SK-N-SH (cell line): ENCODE data around the gene SPRED3. TPM values are rescaled to one million over a fixed set of nuclear protein-coding genes. Genes with fewer than 3 reads are reported as not detected.

Experiments used
- CTCF ChIA-PET: fragments of 300-600, 350-600 bp; formaldehyde crosslinking; extraction: SDS; loops from one replicate; lab custom pipeline; 2021; lab: Yijun Ruan, JAX
- POLR2A ChIA-PET: fragments of 350-600 bp; sonication (Branson Sonifier 250); formaldehyde crosslinking; extraction: SDS; loops from one replicate; lab custom pipeline; 2020; ENCODE audit warnings: antibody characterized with exemption, inconsistent platforms; lab: Yijun Ruan, JAX
- DNase-seq: peaks from one replicate; pipeline ENCODE4 v3.0.0; 2012
- H2AFZ ChIP-seq: fragments of 200-600 bp; sonication (generic); 2 replicates; pipeline ENCODE4 v1.8.1; 2016; ENCODE audit warnings: antibody characterized with exemption, mild to moderate bottlenecking, low read depth
- H3F3A ChIP-seq: fragments of 200-600 bp; sonication (generic); replicated peaks from 2 replicates; pipeline ENCODE3; 2016; ENCODE audit warnings: antibody characterized with exemption, mild to moderate bottlenecking; ENCODE audit not compliant: insufficient read depth
- H3K27ac ChIP-seq, 2 experiments: fragments of 200-500 bp in 1 of 2; fragments of 200-600 bp in 1 of 2; sonication (Bioruptor generic) in 1 of 2; sonication (generic), shearing (Covaris generic) in 1 of 2; 2 replicates each; pipeline versions ENCODE4 v1.5.1 to v1.6.1; 2014 to 2016; ENCODE audit warnings: low read depth in 2 of 2, inconsistent platforms in 1 of 2, low read length in 1 of 2, mild to moderate bottlenecking in 1 of 2, mixed read lengths in 1 of 2
- H3K27me3 ChIP-seq: fragments of 200-600 bp; sonication (generic), shearing (Covaris generic); 2 replicates; pipeline ENCODE4 v1.6.1; 2016; ENCODE audit warnings: mixed run types; ENCODE audit not compliant: insufficient read depth
- H3K36me3 ChIP-seq, 2 experiments: fragments of 200-500 bp in 1 of 2; fragments of 200-600 bp in 1 of 2; sonication (Bioruptor generic) in 1 of 2; sonication (generic) in 1 of 2; replicated peaks in 1 of 2; 2 replicates each; pipeline versions ENCODE3 to v1.5.1; 2014 to 2016; ENCODE audit warnings: low read length in 1 of 2, mild to moderate bottlenecking in 1 of 2; ENCODE audit not compliant: insufficient read depth in 2 of 2, control insufficient read depth in 1 of 2
- H3K4me1 ChIP-seq, 2 experiments: fragments of 200-500 bp in 1 of 2; fragments of 200-600 bp in 1 of 2; sonication (Bioruptor generic) in 1 of 2; sonication (generic), shearing (Covaris generic) in 1 of 2; 2 replicates each; pipeline versions ENCODE4 v1.5.1 to v1.6.1; 2014 to 2016; ENCODE audit warnings: low read depth in 1 of 2, low read length in 1 of 2, mixed run types in 1 of 2; ENCODE audit not compliant: insufficient read depth in 2 of 2, control insufficient read depth in 1 of 2
- H3K4me2 ChIP-seq: fragments of 200-600 bp; sonication (generic), shearing (Covaris generic); 2 replicates; pipeline ENCODE4 v1.6.1; 2017; ENCODE audit warnings: mixed run types
- H3K4me3 ChIP-seq, 2 experiments: fragments of 200-500 bp in 1 of 2; fragments of 200-600 bp in 1 of 2; sonication (Bioruptor generic) in 1 of 2; sonication (generic), shearing (Covaris generic) in 1 of 2; 2 replicates each; pipeline versions ENCODE4 v1.5.1 to v1.8.1; 2014 to 2016; ENCODE audit warnings: low read depth in 2 of 2, inconsistent platforms in 1 of 2, low read length in 1 of 2, mild to moderate bottlenecking in 1 of 2, mixed read lengths in 1 of 2, moderate library complexity in 1 of 2
- H3K79me2 ChIP-seq: fragments of 200-600 bp; sonication (generic); 2 replicates; pipeline ENCODE4 v1.8.1; 2017; ENCODE audit warnings: mild to moderate bottlenecking; ENCODE audit not compliant: insufficient read depth
- H3K9ac ChIP-seq: fragments of 200-600 bp; sonication (generic); 2 replicates; pipeline ENCODE4 v1.6.1; 2017; ENCODE audit warnings: mixed run types
- H3K9me2 ChIP-seq: fragments of 200-600 bp; sonication (generic); 2 replicates; pipeline ENCODE4 v1.6.1; 2017; ENCODE audit warnings: mixed run types
- H3K9me3 ChIP-seq: fragments of 200-600 bp; sonication (generic); 2 replicates; pipeline ENCODE4 v1.6.1; 2017; ENCODE audit warnings: mixed run types, mild to moderate bottlenecking, moderate library complexity
- H4K20me1 ChIP-seq: fragments of 200-600 bp; sonication (generic); 2 replicates; pipeline ENCODE4 v1.6.1; 2017; ENCODE audit warnings: mild to moderate bottlenecking, mixed run types; ENCODE audit not compliant: insufficient read depth
- CHD2 ChIP-seq: fragments of 150-350 bp; IDR thresholded peaks from 2 replicates; pipeline ENCODE4 v1.6.1; 2018; ENCODE audit warnings: low read length; ENCODE audit not compliant: partially characterized antibody
- ELF1 ChIP-seq: IDR thresholded peaks from 2 replicates; pipeline ENCODE4 v1.4.0; 2012
- EZH2phosphoT487 ChIP-seq: fragments of 200-600 bp; sonication (generic); IDR thresholded peaks from 2 replicates; pipeline ENCODE4 v1.6.1; 2017; ENCODE audit warnings: low read depth, mixed run types, mild to moderate bottlenecking, antibody characterized with exemption, moderate library complexity, borderline replicate concordance
- FOSL2 ChIP-seq: IDR thresholded peaks from 2 replicates; pipeline ENCODE4 v1.4.0; 2012; ENCODE audit warnings: low read depth, mild to moderate bottlenecking, moderate library complexity, borderline replicate concordance
- FOXJ3 ChIP-seq: sonication (generic); formaldehyde crosslinking; IDR thresholded peaks from 2 replicates; pipeline ENCODE4 v1.5.1; 2020; ENCODE audit warnings: mild to moderate bottlenecking, missing genetic modification reagents
- FOXM1 ChIP-seq: IDR thresholded peaks from 2 replicates; pipeline ENCODE4 v1.4.0; 2012; ENCODE audit warnings: low read depth, mild to moderate bottlenecking
- GABPA ChIP-seq: IDR thresholded peaks from 2 replicates; pipeline ENCODE4 v1.4.0; 2012; ENCODE audit warnings: low read depth, mild to moderate bottlenecking
- JUND ChIP-seq: IDR thresholded peaks from 2 replicates; pipeline ENCODE4 v1.4.0; 2012
- MXI1 ChIP-seq: IDR thresholded peaks from 2 replicates; pipeline ENCODE4 v1.6.1; 2012; ENCODE audit warnings: mild to moderate bottlenecking, low read depth, low read length, improper control_type of control experiment
- SIN3A ChIP-seq: IDR thresholded peaks from 2 replicates; pipeline ENCODE4 v1.6.1; 2012; ENCODE audit warnings: low read depth, mild to moderate bottlenecking, low read length, moderate library complexity, borderline replicate concordance
- TCF12 ChIP-seq: IDR thresholded peaks from 2 replicates; pipeline ENCODE4 v1.4.0; 2012
- TEAD4 ChIP-seq: IDR thresholded peaks from 2 replicates; pipeline ENCODE4 v1.4.0; 2012; ENCODE audit warnings: mild to moderate bottlenecking, borderline replicate concordance; ENCODE audit not compliant: insufficient read depth
- YY1 ChIP-seq: IDR thresholded peaks from 2 replicates; pipeline ENCODE4 v1.4.0; 2012; ENCODE audit warnings: low read depth, mild to moderate bottlenecking
- whole genome bisulfite sequencing: methylation state at CpG from one replicate; pipeline ENCODE4 v1.1.6; 2017; ENCODE audit warnings: low lambda C conversion rate; 5-methylcytosine and 5-hydroxymethylcytosine counted together
- polyA plus RNA-seq, 3 experiments: library from polyadenylated mRNA; depleted of rRNA; stranded (reverse); fragments of >200 nt; gene quantifications; 2 replicates each; pipeline ENCODE4 v1.2.3, GENCODE V29; 2012
- TF ChIP-seq, protein P1 (sequence below): IDR thresholded peaks from 2 replicates; pipeline ENCODE4 v1.4.0; 2012; ENCODE audit warnings: low read depth
- TF ChIP-seq, protein P2 (sequence below): IDR thresholded peaks from 2 replicates; pipeline ENCODE4; 2012
- TF ChIP-seq, protein P3 (sequence below): IDR thresholded peaks from 2 replicates; pipeline ENCODE4 v1.4.0; 2012; ENCODE audit warnings: low read depth, borderline replicate concordance
- TF ChIP-seq, protein P4 (sequence below): fragments of 150-350 bp; IDR thresholded peaks from 2 replicates; pipeline ENCODE4 v1.6.1; 2017; ENCODE audit warnings: antibody characterized with exemption, low read length, low read depth, borderline replicate concordance
- TF ChIP-seq, protein P5 (sequence below): IDR thresholded peaks from 2 replicates; pipeline ENCODE4 v1.6.1; 2012; ENCODE audit warnings: mild to moderate bottlenecking, low read depth, low read length, moderate library complexity
- TF ChIP-seq, protein P6 (sequence below): fragments of 200-600 bp; sonication (generic); IDR thresholded peaks from 2 replicates; pipeline ENCODE4 v1.6.1; 2017; ENCODE audit warnings: antibody characterized with exemption, mild to moderate bottlenecking, moderate library complexity
- TF ChIP-seq, protein P7 (sequence below): IDR thresholded peaks from 2 replicates; pipeline ENCODE4 v1.4.0; 2012; ENCODE audit warnings: low read depth, borderline replicate concordance

Gene SPRED3
- polyA plus RNA-seq, 1 of the 3 experiments (the other 2 are of a cell fraction), result 11.1 TPM

DNA sequence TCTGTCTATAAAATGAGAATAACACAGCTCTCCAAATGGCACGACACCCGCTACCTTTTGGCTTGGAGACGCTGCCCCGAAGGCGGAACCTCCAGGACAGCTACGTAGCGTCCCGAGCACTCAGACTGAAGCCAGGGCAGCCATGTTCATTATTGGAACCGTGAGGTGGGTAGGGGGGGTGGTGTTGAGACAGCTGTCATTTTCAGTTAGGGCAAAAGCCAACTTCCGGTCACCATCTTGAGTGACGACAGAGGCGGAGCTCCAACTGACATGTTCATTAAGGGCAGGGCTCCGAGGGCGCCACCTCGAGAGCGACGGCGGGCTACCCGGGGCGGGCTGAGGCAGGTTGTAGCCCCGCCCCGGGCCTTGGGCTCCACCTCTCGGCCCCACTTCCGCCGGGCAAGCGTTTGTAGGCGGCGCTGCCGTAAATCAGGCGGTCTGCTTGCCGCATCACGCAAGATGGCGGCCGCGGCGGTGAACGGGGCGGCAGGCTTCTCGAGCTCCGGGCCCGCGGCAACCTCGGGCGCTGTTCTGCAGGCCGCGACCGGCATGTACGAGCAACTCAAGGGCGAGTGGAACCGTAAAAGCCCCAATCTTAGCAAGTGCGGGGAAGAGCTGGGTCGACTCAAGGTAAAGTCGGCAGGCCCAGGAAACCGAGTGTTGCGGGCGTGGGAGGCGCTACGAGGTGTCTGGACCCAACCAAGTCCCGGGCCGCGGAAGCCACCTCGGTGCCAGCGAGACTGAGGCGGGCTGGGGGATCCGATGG, 14.0 kb upstream of the SPRED3 start, which contains the start of gene PSMD8:
TSS of gene PSMD8 (plus strand) at position 240 of the 766 bp plus-strand sequence. CDS start at position 271, 31 bp downstream.
- Histone ChIP-seq H2AFZ (peak within 1 kb of the TSS; percentile 97), H3K4me3 (peak within 1 kb of the TSS; percentile 68 to 91), H3K36me3 (peaks cover 7 to 16% of the 10 kb centered on the region in 2 experiments), H3K79me2 (peaks cover 48% of the 10 kb centered on the region), H4K20me1 (peaks cover 25% of the 10 kb centered on the region), H3K27ac (peak within 1 kb of the TSS; percentile 82 to 87), H3K9me2 (no peaks in the 10 kb centered on the region), H3K4me1 (peaks cover 6 to 14% of the 10 kb centered on the region in 2 experiments; a peak in 3 of 4 replicates), H3K4me2 (peak within 1 kb of the TSS; percentile 83), H3K9me3 (no peaks in the 10 kb centered on the region), H3F3A (no peaks in the 10 kb centered on the region), H3K9ac (peak within 1 kb of the TSS; percentile 96), H3K27me3 (no peaks in the 10 kb centered on the region)
- WGBS, result under 1% methylated on average over 44 of the region's 65 CpGs
- ChIA-PET CTCF (interaction anchor here (0.6 to 2.3 kb wide), 13 partner anchors 10 to 472 kb away, joined by 3 to 12 read pairs (median 3); partner anchors contain the start of genes CATSPERG and FAM98C), POLR2A (interaction anchor here (0.6 to 3.6 kb wide), 11 partner anchors 11 to 1061 kb away, joined by 3 to 29 read pairs (median 4); partner anchors contain the start of genes CATSPERG, EIF3K, GGN and RPS16)
- DNase-seq, result peak; percentile 98
- TF ChIP-seq, protein P1, sequence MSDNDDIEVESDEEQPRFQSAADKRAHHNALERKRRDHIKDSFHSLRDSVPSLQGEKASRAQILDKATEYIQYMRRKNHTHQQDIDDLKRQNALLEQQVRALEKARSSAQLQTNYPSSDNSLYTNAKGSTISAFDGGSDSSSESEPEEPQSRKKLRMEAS, result peak; percentile 82; the same call in 1 of the 2 replicates
- TF ChIP-seq TEAD4, result no peak
- TF ChIP-seq JUND, result no peak
- TF ChIP-seq FOSL2, result no peak
- TF ChIP-seq CHD2, result peak; percentile 90
- TF ChIP-seq TCF12, result peak; percentile 6; the same call in 1 of the 2 replicates
- TF ChIP-seq ELF1, result peak; percentile 87
- TF ChIP-seq GABPA, result peak; percentile 78
- no peak for TF ChIP-seq FOXM1
- TF ChIP-seq, protein P2, sequence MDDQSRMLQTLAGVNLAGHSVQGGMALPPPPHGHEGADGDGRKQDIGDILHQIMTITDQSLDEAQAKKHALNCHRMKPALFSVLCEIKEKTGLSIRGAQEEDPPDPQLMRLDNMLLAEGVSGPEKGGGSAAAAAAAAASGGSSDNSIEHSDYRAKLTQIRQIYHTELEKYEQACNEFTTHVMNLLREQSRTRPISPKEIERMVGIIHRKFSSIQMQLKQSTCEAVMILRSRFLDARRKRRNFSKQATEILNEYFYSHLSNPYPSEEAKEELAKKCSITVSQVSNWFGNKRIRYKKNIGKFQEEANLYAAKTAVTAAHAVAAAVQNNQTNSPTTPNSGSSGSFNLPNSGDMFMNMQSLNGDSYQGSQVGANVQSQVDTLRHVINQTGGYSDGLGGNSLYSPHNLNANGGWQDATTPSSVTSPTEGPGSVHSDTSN, result peak; percentile 96
- TF ChIP-seq, protein P3, sequence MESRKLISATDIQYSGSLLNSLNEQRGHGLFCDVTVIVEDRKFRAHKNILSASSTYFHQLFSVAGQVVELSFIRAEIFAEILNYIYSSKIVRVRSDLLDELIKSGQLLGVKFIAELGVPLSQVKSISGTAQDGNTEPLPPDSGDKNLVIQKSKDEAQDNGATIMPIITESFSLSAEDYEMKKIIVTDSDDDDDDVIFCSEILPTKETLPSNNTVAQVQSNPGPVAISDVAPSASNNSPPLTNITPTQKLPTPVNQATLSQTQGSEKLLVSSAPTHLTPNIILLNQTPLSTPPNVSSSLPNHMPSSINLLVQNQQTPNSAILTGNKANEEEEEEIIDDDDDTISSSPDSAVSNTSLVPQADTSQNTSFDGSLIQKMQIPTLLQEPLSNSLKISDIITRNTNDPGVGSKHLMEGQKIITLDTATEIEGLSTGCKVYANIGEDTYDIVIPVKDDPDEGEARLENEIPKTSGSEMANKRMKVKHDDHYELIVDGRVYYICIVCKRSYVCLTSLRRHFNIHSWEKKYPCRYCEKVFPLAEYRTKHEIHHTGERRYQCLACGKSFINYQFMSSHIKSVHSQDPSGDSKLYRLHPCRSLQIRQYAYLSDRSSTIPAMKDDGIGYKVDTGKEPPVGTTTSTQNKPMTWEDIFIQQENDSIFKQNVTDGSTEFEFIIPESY, result no peak
- peak; percentile 70; the same call in 1 of the 2 replicates for TF ChIP-seq MXI1
- no peak for TF ChIP-seq EZH2phosphoT487
- TF ChIP-seq, protein P4, sequence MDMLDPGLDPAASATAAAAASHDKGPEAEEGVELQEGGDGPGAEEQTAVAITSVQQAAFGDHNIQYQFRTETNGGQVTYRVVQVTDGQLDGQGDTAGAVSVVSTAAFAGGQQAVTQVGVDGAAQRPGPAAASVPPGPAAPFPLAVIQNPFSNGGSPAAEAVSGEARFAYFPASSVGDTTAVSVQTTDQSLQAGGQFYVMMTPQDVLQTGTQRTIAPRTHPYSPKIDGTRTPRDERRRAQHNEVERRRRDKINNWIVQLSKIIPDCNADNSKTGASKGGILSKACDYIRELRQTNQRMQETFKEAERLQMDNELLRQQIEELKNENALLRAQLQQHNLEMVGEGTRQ, result no peak
- TF ChIP-seq YY1, result peak; percentile 97
- TF ChIP-seq, protein P5, sequence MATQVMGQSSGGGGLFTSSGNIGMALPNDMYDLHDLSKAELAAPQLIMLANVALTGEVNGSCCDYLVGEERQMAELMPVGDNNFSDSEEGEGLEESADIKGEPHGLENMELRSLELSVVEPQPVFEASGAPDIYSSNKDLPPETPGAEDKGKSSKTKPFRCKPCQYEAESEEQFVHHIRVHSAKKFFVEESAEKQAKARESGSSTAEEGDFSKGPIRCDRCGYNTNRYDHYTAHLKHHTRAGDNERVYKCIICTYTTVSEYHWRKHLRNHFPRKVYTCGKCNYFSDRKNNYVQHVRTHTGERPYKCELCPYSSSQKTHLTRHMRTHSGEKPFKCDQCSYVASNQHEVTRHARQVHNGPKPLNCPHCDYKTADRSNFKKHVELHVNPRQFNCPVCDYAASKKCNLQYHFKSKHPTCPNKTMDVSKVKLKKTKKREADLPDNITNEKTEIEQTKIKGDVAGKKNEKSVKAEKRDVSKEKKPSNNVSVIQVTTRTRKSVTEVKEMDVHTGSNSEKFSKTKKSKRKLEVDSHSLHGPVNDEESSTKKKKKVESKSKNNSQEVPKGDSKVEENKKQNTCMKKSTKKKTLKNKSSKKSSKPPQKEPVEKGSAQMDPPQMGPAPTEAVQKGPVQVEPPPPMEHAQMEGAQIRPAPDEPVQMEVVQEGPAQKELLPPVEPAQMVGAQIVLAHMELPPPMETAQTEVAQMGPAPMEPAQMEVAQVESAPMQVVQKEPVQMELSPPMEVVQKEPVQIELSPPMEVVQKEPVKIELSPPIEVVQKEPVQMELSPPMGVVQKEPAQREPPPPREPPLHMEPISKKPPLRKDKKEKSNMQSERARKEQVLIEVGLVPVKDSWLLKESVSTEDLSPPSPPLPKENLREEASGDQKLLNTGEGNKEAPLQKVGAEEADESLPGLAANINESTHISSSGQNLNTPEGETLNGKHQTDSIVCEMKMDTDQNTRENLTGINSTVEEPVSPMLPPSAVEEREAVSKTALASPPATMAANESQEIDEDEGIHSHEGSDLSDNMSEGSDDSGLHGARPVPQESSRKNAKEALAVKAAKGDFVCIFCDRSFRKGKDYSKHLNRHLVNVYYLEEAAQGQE, result peak; percentile 58; the same call in 1 of the 2 replicates
- TF ChIP-seq, protein P6, sequence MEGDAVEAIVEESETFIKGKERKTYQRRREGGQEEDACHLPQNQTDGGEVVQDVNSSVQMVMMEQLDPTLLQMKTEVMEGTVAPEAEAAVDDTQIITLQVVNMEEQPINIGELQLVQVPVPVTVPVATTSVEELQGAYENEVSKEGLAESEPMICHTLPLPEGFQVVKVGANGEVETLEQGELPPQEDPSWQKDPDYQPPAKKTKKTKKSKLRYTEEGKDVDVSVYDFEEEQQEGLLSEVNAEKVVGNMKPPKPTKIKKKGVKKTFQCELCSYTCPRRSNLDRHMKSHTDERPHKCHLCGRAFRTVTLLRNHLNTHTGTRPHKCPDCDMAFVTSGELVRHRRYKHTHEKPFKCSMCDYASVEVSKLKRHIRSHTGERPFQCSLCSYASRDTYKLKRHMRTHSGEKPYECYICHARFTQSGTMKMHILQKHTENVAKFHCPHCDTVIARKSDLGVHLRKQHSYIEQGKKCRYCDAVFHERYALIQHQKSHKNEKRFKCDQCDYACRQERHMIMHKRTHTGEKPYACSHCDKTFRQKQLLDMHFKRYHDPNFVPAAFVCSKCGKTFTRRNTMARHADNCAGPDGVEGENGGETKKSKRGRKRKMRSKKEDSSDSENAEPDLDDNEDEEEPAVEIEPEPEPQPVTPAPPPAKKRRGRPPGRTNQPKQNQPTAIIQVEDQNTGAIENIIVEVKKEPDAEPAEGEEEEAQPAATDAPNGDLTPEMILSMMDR, result peak; percentile 22; the same call in 1 of the 2 replicates
- TF ChIP-seq, protein P7, sequence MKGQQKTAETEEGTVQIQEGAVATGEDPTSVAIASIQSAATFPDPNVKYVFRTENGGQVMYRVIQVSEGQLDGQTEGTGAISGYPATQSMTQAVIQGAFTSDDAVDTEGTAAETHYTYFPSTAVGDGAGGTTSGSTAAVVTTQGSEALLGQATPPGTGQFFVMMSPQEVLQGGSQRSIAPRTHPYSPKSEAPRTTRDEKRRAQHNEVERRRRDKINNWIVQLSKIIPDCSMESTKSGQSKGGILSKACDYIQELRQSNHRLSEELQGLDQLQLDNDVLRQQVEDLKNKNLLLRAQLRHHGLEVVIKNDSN, result 0 out of 2 replicates have a peak, but pooled peaks have one; percentile 37
- TF ChIP-seq SIN3A, result 0 out of 2 replicates have a peak, but pooled peaks have one; percentile 1
- peak; percentile 50; the same call in 1 of the 2 replicates for TF ChIP-seq FOXJ3 (CRISPR knock-in tag)
